ENCODE results near the gene SAFB2.

GRCh38 chr19:5642204-5642603 lies 19.6 kb upstream of the SAFB2 start:
- TF ChIP-seq, protein P1, sequence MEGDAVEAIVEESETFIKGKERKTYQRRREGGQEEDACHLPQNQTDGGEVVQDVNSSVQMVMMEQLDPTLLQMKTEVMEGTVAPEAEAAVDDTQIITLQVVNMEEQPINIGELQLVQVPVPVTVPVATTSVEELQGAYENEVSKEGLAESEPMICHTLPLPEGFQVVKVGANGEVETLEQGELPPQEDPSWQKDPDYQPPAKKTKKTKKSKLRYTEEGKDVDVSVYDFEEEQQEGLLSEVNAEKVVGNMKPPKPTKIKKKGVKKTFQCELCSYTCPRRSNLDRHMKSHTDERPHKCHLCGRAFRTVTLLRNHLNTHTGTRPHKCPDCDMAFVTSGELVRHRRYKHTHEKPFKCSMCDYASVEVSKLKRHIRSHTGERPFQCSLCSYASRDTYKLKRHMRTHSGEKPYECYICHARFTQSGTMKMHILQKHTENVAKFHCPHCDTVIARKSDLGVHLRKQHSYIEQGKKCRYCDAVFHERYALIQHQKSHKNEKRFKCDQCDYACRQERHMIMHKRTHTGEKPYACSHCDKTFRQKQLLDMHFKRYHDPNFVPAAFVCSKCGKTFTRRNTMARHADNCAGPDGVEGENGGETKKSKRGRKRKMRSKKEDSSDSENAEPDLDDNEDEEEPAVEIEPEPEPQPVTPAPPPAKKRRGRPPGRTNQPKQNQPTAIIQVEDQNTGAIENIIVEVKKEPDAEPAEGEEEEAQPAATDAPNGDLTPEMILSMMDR (tag by site-specific recombination; IDR thresholded peaks at IDR 0.05): no peak
- TF ChIP-seq, protein P2, sequence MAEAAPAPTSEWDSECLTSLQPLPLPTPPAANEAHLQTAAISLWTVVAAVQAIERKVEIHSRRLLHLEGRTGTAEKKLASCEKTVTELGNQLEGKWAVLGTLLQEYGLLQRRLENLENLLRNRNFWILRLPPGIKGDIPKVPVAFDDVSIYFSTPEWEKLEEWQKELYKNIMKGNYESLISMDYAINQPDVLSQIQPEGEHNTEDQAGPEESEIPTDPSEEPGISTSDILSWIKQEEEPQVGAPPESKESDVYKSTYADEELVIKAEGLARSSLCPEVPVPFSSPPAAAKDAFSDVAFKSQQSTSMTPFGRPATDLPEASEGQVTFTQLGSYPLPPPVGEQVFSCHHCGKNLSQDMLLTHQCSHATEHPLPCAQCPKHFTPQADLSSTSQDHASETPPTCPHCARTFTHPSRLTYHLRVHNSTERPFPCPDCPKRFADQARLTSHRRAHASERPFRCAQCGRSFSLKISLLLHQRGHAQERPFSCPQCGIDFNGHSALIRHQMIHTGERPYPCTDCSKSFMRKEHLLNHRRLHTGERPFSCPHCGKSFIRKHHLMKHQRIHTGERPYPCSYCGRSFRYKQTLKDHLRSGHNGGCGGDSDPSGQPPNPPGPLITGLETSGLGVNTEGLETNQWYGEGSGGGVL (tag by site-specific recombination; IDR thresholded peaks at IDR 0.05): no peak
- TF ChIP-seq ZNF76 (tag by site-specific recombination; IDR thresholded peaks at IDR 0.05; ENCODE audit: borderline replicate concordance, low read depth): no peak
